ENCODE results near the gene ALKBH1.

DNA sequence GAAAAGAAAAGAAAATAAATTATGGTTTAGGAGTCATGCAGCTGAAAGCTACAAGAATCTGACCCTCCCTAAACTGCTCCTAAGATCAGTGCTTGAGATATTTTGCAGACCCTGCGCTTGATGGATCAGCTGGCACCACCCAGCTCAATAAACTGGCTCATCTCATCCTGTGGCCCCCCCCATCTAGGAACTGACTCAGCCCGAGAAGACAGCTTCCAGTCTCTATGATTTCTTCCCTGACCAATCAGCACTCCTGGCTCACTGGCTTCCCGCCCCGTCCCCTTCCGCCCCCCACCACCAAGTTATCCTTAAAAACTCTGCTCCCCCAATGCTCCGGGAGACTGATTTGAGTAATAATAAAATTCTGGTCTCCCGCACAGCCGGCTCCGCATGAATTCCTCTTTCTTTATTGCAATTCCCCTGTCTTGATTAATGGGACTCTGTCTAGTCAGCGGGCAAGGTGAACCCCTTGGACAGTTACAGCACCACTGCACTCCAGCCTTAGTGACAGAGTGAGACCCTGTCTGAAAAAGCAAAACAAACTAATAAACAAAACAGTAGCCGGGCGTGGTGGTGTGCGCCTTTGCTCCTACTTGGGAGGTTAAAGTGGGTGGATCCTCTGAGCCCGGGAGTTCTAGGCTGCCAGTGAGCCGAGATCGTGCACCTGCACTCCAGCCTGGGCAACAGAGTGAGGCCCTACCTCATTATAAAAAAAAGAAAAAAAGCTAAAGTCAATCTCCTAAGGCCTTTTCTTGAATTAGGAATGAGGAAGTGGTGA is 66.9 kb downstream of the ALKBH1 start:
- TF ChIP-seq, protein P1, sequence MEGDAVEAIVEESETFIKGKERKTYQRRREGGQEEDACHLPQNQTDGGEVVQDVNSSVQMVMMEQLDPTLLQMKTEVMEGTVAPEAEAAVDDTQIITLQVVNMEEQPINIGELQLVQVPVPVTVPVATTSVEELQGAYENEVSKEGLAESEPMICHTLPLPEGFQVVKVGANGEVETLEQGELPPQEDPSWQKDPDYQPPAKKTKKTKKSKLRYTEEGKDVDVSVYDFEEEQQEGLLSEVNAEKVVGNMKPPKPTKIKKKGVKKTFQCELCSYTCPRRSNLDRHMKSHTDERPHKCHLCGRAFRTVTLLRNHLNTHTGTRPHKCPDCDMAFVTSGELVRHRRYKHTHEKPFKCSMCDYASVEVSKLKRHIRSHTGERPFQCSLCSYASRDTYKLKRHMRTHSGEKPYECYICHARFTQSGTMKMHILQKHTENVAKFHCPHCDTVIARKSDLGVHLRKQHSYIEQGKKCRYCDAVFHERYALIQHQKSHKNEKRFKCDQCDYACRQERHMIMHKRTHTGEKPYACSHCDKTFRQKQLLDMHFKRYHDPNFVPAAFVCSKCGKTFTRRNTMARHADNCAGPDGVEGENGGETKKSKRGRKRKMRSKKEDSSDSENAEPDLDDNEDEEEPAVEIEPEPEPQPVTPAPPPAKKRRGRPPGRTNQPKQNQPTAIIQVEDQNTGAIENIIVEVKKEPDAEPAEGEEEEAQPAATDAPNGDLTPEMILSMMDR (IDR thresholded peaks at IDR 0.05): no peak
- no peak for TF ChIP-seq POLR2A (IDR thresholded peaks at IDR 0.05)

All from lower leg skin (tissue), 3 donors.